GM12892 (cell line): ENCODE results near the gene VWA2.

ENCODE experiments used
- POLR2A ChIP-seq: IDR thresholded peaks from 2 replicates; pipeline ENCODE4 v1.6.1; 2011; ENCODE audit warnings: low read depth, low read length, control low read depth
- POLR2AphosphoS5 ChIP-seq: IDR thresholded peaks from 2 replicates; pipeline ENCODE4 v1.6.1; 2011; ENCODE audit warnings: low read depth, low read length, control low read depth
- TAF1 ChIP-seq: IDR thresholded peaks from 2 replicates; pipeline ENCODE4 v1.6.1; 2011; ENCODE audit warnings: low read depth, mild to moderate bottlenecking, control low read depth, low read length, borderline replicate concordance

GRCh38 chr10:114250236-114250635 is 11.2 kb downstream of the VWA2 start:
- TF ChIP-seq TAF1 (no peak), POLR2A (no peak), POLR2AphosphoS5 (no peak)
